Skeletal muscle satellite cell (primary cell): ENCODE measurements around the gene TMPRSS5. TPM values are rescaled to one million over a fixed set of nuclear protein-coding genes. Genes with fewer than 3 reads are reported as not detected.

Experiments
- H3K27me3 ChIP-seq: 2 replicates; pipeline ENCODE4 v1.7.0; 2013; ENCODE audit warnings: low read length; ENCODE audit not compliant: control insufficient read depth, insufficient read depth
- H3K36me3 ChIP-seq: 2 replicates; pipeline ENCODE4 v1.7.0; 2013; ENCODE audit warnings: mild to moderate bottlenecking, control low read depth, low read length; ENCODE audit not compliant: insufficient read depth
- H3K4me1 ChIP-seq: 2 replicates; pipeline ENCODE4 v1.7.0; 2013; ENCODE audit warnings: low read length; ENCODE audit not compliant: control insufficient read depth, insufficient read depth
- H3K4me2 ChIP-seq: 2 replicates; pipeline ENCODE4 v1.7.0; 2013; ENCODE audit warnings: mild to moderate bottlenecking, low read length
- H3K4me3 ChIP-seq: 2 replicates; pipeline ENCODE4 v1.7.0; 2013; ENCODE audit warnings: low read length
- H3K9ac ChIP-seq: 2 replicates; pipeline ENCODE4 v1.7.0; 2013; ENCODE audit warnings: mild to moderate bottlenecking, low read depth, low read length, moderate library complexity
- H3K9me3 ChIP-seq: replicated peaks from 2 replicates; pipeline ENCODE4 v1.7.0; 2013; ENCODE audit warnings: mild to moderate bottlenecking, control low read depth, low read length
- small RNA-seq: library from RNA; depleted of rRNA; stranded (forward); fragments of <200 nt; gene quantifications from one replicate; pipeline ENCODE3, GENCODE V24; 2012

The TMPRSS5 gene

GRCh38 chr11:113643701-113644100, 62.4 kb downstream of the TMPRSS5 start:
- Histone ChIP-seq H3K9me3 (no peaks in the 10 kb centered on the region), H3K27me3 (peaks cover 23% of the 10 kb centered on the region), H3K4me2 (no peak overlapping the region), H3K36me3 (no peaks in the 10 kb centered on the region), H3K9ac (no peak overlapping the region), H3K4me1 (no peaks in the 10 kb centered on the region), H3K4me3 (no peak overlapping the region)

- no peak overlapping the region for H3K4me2 ChIP-seq
- no peak overlapping the region for H3K4me3 ChIP-seq
- no peak overlapping the region for H3K9ac ChIP-seq
- no peaks in the 10 kb centered on the region for H3K36me3 ChIP-seq
- no peaks in the 10 kb centered on the region for H3K9me3 ChIP-seq
- no peaks in the 10 kb centered on the region for H3K4me1 ChIP-seq
- peaks cover 23% of the 10 kb centered on the region for H3K27me3 ChIP-seq
Measured at GRCh38 chr11:113643006-113643585, 63.0 kb downstream of the TMPRSS5 start.

- H3K9me3 ChIP-seq = no peaks in the 10 kb centered on the region
- H3K4me1 ChIP-seq = no peaks in the 10 kb centered on the region
- no peak overlapping the region for H3K4me2 ChIP-seq
- H3K36me3 ChIP-seq = no peaks in the 10 kb centered on the region
- H3K4me3 ChIP-seq = no peak overlapping the region
- no peak overlapping the region for H3K9ac ChIP-seq
- peaks cover 23% of the 10 kb centered on the region for H3K27me3 ChIP-seq
Measured at GRCh38 chr11:113642090-113642489, 64.0 kb downstream of the TMPRSS5 start.

- Histone ChIP-seq H3K27me3 (peaks cover 20% of the 10 kb centered on the region), H3K4me2 (no peak overlapping the region), H3K4me3 (no peak overlapping the region), H3K36me3 (no peaks in the 10 kb centered on the region), H3K9ac (no peak overlapping the region), H3K9me3 (no peaks in the 10 kb centered on the region), H3K4me1 (peaks cover under 1% of the 10 kb centered on the region)
Measured at GRCh38 chr11:113638376-113638775, 67.7 kb downstream of the TMPRSS5 start.

GRCh38 chr11:113637636-113638035, 68.5 kb downstream of the TMPRSS5 start:
- H3K36me3 ChIP-seq = no peaks in the 10 kb centered on the region

More at GRCh38 chr11:113637636-113638035, 68.5 kb downstream of the TMPRSS5 start:
- Histone ChIP-seq H3K9ac (no peak overlapping the region), H3K9me3 (no peaks in the 10 kb centered on the region), H3K4me3 (no peak overlapping the region), H3K4me2 (no peak overlapping the region), H3K27me3 (peaks cover 15% of the 10 kb centered on the region), H3K4me1 (peaks cover 7% of the 10 kb centered on the region)

Small RNAs within 50 kb of the gene (small RNA-seq; reads per million reads assigned to genes)
- gene RPS29P19 = not detected
